GM12878 (cell line): ENCODE results near the gene LIPG. TPM values are rescaled to one million over a fixed set of nuclear protein-coding genes. Genes with fewer than 3 reads are reported as not detected.

Experiments used
- ATAC-seq: fragments of 200-7000 bp; cut with Tn5 transposase; 3 replicates; pipeline ENCODE4 v1.9.1; 2020; ENCODE audit warnings: mild to moderate bottlenecking, moderate library complexity
- BruUV-seq: library from RNA; stranded (reverse); fragments of 400-500 nt; replicated peaks from 2 replicates; lab custom pipeline; 2021; lab: Mats Ljungman, UMichigan
- CTCF ChIA-PET: fragments of 300-600 bp; sonication (Branson Sonifier 250); formaldehyde crosslinking; extraction: SDS; loops from one replicate; lab custom pipeline; 2021; ENCODE audit warnings: inconsistent platforms; lab: Yijun Ruan, JAX
- POLR2A ChIA-PET: fragments of 350-600 bp; formaldehyde crosslinking; extraction: SDS; loops from one replicate; lab custom pipeline; 2021; ENCODE audit warnings: inconsistent platforms; lab: Charles Lee
- RAD21 ChIA-PET: fragments of 300-600 bp; sonication (Branson Sonifier 250); formaldehyde crosslinking; loops from one replicate; lab custom pipeline; 2023; ENCODE audit warnings: antibody characterized with exemption; ENCODE audit not compliant: unreplicated experiment; lab: Charles Lee
- SMC1A ChIA-PET: fragments of 300-600 bp; sonication (Branson Sonifier 250); formaldehyde crosslinking; loops from one replicate; lab custom pipeline; 2023; ENCODE audit not compliant: unreplicated experiment, uncharacterized antibody; lab: Charles Lee
- DNase-seq: peaks from one replicate; pipeline ENCODE4 v3.0.0-alpha.2; 2011; ENCODE audit warnings: low read depth, low spot score
- FAIRE-seq: peaks from 3 replicates; lab custom pipeline; 2011; peaks lifted over from hg19 to GRCh38; lab: Jason Lieb, UNC
- H2AFZ ChIP-seq: 2 replicates; pipeline ENCODE4 v1.6.0; 2011; ENCODE audit warnings: low read depth, low read length, control low read depth; ENCODE audit not compliant: control insufficient read depth
- H3K27ac ChIP-seq: 2 replicates; pipeline ENCODE4 v1.5.1; 2011; ENCODE audit warnings: control low read depth; ENCODE audit not compliant: control insufficient read depth, insufficient read depth
- H3K27me3 ChIP-seq, 2 experiments: replicated peaks in 1 of 2; 2 replicates each; pipeline versions ENCODE4 v1.6.0 to v1.6.1; 2011; ENCODE audit warnings: low read length in 1 of 2; ENCODE audit not compliant: control insufficient read depth in 2 of 2, insufficient read depth in 2 of 2
- H3K36me3 ChIP-seq, 2 experiments: 2 replicates each; pipeline ENCODE4 v1.5.1; 2011; ENCODE audit warnings: low read length in 1 of 2; ENCODE audit not compliant: control insufficient read depth in 2 of 2, insufficient read depth in 2 of 2
- H3K4me1 ChIP-seq: 2 replicates; pipeline ENCODE4 v1.6.1; 2011; ENCODE audit warnings: mild to moderate bottlenecking, low read length, moderate library complexity, mixed read lengths; ENCODE audit not compliant: control insufficient read depth, insufficient read depth
- H3K4me2 ChIP-seq: 2 replicates; pipeline ENCODE4 v1.6.0; 2011; ENCODE audit warnings: control low read depth; ENCODE audit not compliant: control insufficient read depth, insufficient read depth
- H3K4me3 ChIP-seq: fragments of 200-600 bp; sonication (generic); 2 replicates; pipeline ENCODE4 v1.5.1; 2016
- H3K79me2 ChIP-seq: 2 replicates; pipeline ENCODE4 v1.6.0; 2011; ENCODE audit warnings: low read length; ENCODE audit not compliant: control insufficient read depth, insufficient read depth
- H3K9ac ChIP-seq: 2 replicates; pipeline ENCODE4 v1.8.0; 2011; ENCODE audit warnings: low read length, control low read depth, mixed read lengths; ENCODE audit not compliant: control insufficient read depth, insufficient read depth
- H3K9me3 ChIP-seq: replicated peaks from 3 replicates; pipeline ENCODE4 v1.5.1; 2011; ENCODE audit warnings: mild to moderate bottlenecking, low read length; ENCODE audit not compliant: control insufficient read depth, insufficient read depth
- H4K20me1 ChIP-seq: 2 replicates; pipeline ENCODE4 v1.6.0; 2011; ENCODE audit not compliant: control insufficient read depth, insufficient read depth
- BRCA1 ChIP-seq: IDR thresholded peaks from 2 replicates; pipeline ENCODE4 v1.6.1; 2011; ENCODE audit warnings: low read depth, low read length, improper control_type of control experiment
- ESRRA ChIP-seq: IDR thresholded peaks from 2 replicates; pipeline ENCODE4 v1.6.1; 2012; ENCODE audit warnings: mild to moderate bottlenecking, low read length, improper control_type of control experiment
- ETV6 ChIP-seq, 2 experiments: fragments of 450-650 bp in 1 of 2; IDR thresholded peaks in 1 of 2; conservative IDR thresholded peaks in 1 of 2; 2 replicates each; pipeline ENCODE4 v1.6.1; 2014; ENCODE audit warnings: antibody characterized with exemption in 1 of 2, borderline replicate concordance in 1 of 2, low read depth in 1 of 2, mild to moderate bottlenecking in 1 of 2, moderate library complexity in 1 of 2
- FOS ChIP-seq: IDR thresholded peaks from 3 replicates; pipeline ENCODE4 v1.6.1; 2011; ENCODE audit warnings: borderline replicate concordance; ENCODE audit not compliant: insufficient read length; ENCODE audit errors: extremely low read depth
- FOXM1 ChIP-seq: IDR thresholded peaks from 2 replicates; pipeline ENCODE4 v1.6.1; 2012; ENCODE audit warnings: low read depth, mild to moderate bottlenecking, inconsistent platforms, low read length, moderate library complexity
- IKZF2 ChIP-seq, 2 experiments: fragments of 450-650 bp; IDR thresholded peaks; 2 replicates each; pipeline ENCODE4 v1.6.1; 2017; ENCODE audit warnings: mild to moderate bottlenecking in 2 of 2, moderate library complexity in 2 of 2
- NBN ChIP-seq: fragments of 450-650 bp; IDR thresholded peaks from 2 replicates; pipeline ENCODE4 v1.6.1; 2016
- NFXL1 ChIP-seq: fragments of 450-650 bp; IDR thresholded peaks from 2 replicates; pipeline ENCODE4 v1.6.1; 2017; ENCODE audit warnings: antibody characterized with exemption, mild to moderate bottlenecking, borderline replicate concordance
- NRF1 ChIP-seq: conservative IDR thresholded peaks from 2 replicates; pipeline ENCODE4 v1.6.1; 2011; ENCODE audit warnings: mild to moderate bottlenecking, low read depth, low read length, improper control_type of control experiment
- TCF3 ChIP-seq: IDR thresholded peaks from 2 replicates; pipeline ENCODE4 v1.6.1; 2012; ENCODE audit warnings: low read depth, mild to moderate bottlenecking, low read length, borderline replicate concordance; ENCODE audit not compliant: insufficient read depth
- YY1 ChIP-seq: IDR thresholded peaks from 2 replicates; pipeline ENCODE4 v1.6.1; 2011; ENCODE audit warnings: low read depth, mild to moderate bottlenecking, low read length
- ZNF384 ChIP-seq: IDR thresholded peaks from 2 replicates; pipeline ENCODE4 v1.6.1; 2012; ENCODE audit warnings: low read depth, mild to moderate bottlenecking, low read length, improper control_type of control experiment, borderline replicate concordance
- WGBS: methylation state at CpG from one replicate; pipeline ENCODE4 v1.1.6; 2016; ENCODE audit warnings: low lambda C conversion rate; ENCODE audit not compliant: insufficient replicate concordance, insufficient coverage; ENCODE audit errors: missing lambda C conversion rate; 5-methylcytosine and 5-hydroxymethylcytosine counted together
- in situ Hi-C: fragments of 300-500 bp; cut with MboI; formaldehyde crosslinking; loops from 9 replicates; pipeline ENCODE4 v1.14.3; 2018; ENCODE audit warnings: mixed read lengths
- intact Hi-C: fragments of 100-400 bp; cut with micrococcal nuclease; formaldehyde crosslinking; loops from one replicate; pipeline ENCODE4 v1.14.2; 2022; ENCODE audit not compliant: unreplicated experiment
- polyA plus RNA-seq, 11 experiments: library from polyadenylated mRNA; depleted of rRNA in 4 of 11; unstranded in 6 of 11; stranded (reverse) in 5 of 11; fragments of >200 nt; fragmentation: Nextera tagmentation in 4 of 11; fragmentation: Illumina TruSeq in 1 of 11; extraction: Ambion mirVana in 4 of 11; extraction: Trizol in 1 of 11; gene quantifications; 1 replicate in 1 of 11; 2 replicates in 10 of 11; pipeline versions ENCODE4 v1.2.1 to v1.2.3, GENCODE V29; 2011 to 2016; ENCODE audit warnings: inconsistent platforms in 2 of 11, missing spikeins in 2 of 11, low read depth in 1 of 11
- total RNA-seq, 4 experiments: library from RNA; depleted of rRNA in 3 of 4; stranded (reverse); fragments of >200 nt in 3 of 4; fragmentation: Illumina TruSeq in 1 of 4; extraction: Trizol in 1 of 4; gene quantifications; 2 replicates each; pipeline versions ENCODE4 v1.2.1 to v1.2.3, GENCODE V29; 2013 to 2021
- TF ChIP-seq, protein P1 (sequence below): fragments of 450-650 bp; IDR thresholded peaks from 2 replicates; pipeline ENCODE4 v1.6.1; 2017; ENCODE audit warnings: mild to moderate bottlenecking, moderate library complexity
- TF ChIP-seq, protein P2 (sequence below): fragments of 450-650 bp; IDR thresholded peaks from 2 replicates; pipeline ENCODE4 v1.6.1; 2017; ENCODE audit warnings: borderline replicate concordance
- TF ChIP-seq, protein P3 (sequence below): fragments of 450-650 bp; formaldehyde crosslinking; IDR thresholded peaks from 2 replicates; pipeline ENCODE4 v1.5.0; 2022; ENCODE audit warnings: mild to moderate bottlenecking, missing genetic modification characterization

Gene LIPG
- total and polyA plus RNA-seq, 10 of the 15 experiments (the other 5 are each of a cell fraction or from before 2014, with no cell fraction given): 0.04 to 0.55 (median 0.18) TPM; not detected in 1

DNA sequence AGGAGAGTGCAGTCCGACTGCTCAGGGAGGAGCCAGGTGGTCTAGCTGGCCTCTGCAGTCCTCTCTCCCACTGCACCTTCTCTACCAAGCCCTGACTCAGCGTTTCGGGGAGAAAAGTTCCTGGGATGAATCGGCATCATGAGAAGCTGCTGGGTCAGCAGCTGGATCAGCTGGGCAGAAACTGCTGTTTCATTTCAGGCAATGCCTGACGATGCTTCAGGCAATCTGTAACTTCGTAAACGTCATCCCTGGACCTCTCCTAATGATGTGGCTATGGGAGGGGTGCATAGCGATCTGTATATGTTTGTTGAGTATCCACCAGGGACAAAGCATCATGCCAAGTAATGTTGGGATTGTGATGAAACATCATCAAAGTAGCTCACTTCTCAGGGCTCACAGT is 20.7 kb downstream of the LIPG start:
- ChIA-PET POLR2A (no interaction called here), RAD21 (no interaction called here), SMC1A (no interaction called here), CTCF (no interaction called here)
- Histone ChIP-seq H3K9ac (no peak overlapping the region), H3K4me3 (no peak overlapping the region), H4K20me1 (no peaks in the 10 kb centered on the region), H3K79me2 (no peaks in the 10 kb centered on the region), H3K27ac (no peak overlapping the region), H3K4me2 (no peak overlapping the region), H3K9me3 (no peaks in the 10 kb centered on the region), H3K36me3 (no peaks in the 10 kb centered on the region), H3K4me1 (no peaks in the 10 kb centered on the region), H3K27me3 (peaks cover 2 to 4% of the 10 kb centered on the region in 2 experiments; a peak in 3 of 4 replicates), H2AFZ (no peak overlapping the region)
- no peak for FAIRE-seq
- in situ Hi-C loops (no loop called here), intact Hi-C loops (no loop called here)
- WGBS: 49% methylated on average over 8 of the region's 8 CpGs
- no peak for ATAC-seq
- DNase-seq: no peak
- BruUV-seq: no TSS peak
- TF ChIP-seq YY1 (no peak), NBN (no peak), BRCA1 (no peak), NRF1 (no peak), FOXM1 (no peak), ESRRA (no peak), FOS (no peak), ZNF384 (no peak), IKZF2 (IDR thresholded peaks at IDR 0.05) (no peak), NFXL1 (no peak), ETV6 (conservative IDR thresholded peaks at IDR 0.05 in 1 of 2, IDR thresholded peaks at IDR 0.05 in 1 of 2; ENCODE audit: borderline replicate concordance in 1 of 2, low read depth in 1 of 2) (no peak), TCF3 (no peak)
- TF ChIP-seq, protein P1, sequence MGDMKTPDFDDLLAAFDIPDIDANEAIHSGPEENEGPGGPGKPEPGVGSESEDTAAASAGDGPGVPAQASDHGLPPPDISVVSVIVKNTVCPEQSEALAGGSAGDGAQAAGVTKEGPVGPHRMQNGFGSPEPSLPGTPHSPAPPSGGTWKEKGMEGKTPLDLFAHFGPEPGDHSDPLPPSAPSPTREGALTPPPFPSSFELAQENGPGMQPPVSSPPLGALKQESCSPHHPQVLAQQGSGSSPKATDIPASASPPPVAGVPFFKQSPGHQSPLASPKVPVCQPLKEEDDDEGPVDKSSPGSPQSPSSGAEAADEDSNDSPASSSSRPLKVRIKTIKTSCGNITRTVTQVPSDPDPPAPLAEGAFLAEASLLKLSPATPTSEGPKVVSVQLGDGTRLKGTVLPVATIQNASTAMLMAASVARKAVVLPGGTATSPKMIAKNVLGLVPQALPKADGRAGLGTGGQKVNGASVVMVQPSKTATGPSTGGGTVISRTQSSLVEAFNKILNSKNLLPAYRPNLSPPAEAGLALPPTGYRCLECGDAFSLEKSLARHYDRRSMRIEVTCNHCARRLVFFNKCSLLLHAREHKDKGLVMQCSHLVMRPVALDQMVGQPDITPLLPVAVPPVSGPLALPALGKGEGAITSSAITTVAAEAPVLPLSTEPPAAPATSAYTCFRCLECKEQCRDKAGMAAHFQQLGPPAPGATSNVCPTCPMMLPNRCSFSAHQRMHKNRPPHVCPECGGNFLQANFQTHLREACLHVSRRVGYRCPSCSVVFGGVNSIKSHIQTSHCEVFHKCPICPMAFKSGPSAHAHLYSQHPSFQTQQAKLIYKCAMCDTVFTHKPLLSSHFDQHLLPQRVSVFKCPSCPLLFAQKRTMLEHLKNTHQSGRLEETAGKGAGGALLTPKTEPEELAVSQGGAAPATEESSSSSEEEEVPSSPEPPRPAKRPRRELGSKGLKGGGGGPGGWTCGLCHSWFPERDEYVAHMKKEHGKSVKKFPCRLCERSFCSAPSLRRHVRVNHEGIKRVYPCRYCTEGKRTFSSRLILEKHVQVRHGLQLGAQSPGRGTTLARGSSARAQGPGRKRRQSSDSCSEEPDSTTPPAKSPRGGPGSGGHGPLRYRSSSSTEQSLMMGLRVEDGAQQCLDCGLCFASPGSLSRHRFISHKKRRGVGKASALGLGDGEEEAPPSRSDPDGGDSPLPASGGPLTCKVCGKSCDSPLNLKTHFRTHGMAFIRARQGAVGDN: no peak
- TF ChIP-seq, protein P2, sequence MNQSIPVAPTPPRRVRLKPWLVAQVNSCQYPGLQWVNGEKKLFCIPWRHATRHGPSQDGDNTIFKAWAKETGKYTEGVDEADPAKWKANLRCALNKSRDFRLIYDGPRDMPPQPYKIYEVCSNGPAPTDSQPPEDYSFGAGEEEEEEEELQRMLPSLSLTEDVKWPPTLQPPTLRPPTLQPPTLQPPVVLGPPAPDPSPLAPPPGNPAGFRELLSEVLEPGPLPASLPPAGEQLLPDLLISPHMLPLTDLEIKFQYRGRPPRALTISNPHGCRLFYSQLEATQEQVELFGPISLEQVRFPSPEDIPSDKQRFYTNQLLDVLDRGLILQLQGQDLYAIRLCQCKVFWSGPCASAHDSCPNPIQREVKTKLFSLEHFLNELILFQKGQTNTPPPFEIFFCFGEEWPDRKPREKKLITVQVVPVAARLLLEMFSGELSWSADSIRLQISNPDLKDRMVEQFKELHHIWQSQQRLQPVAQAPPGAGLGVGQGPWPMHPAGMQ: no peak
- TF ChIP-seq, protein P3, sequence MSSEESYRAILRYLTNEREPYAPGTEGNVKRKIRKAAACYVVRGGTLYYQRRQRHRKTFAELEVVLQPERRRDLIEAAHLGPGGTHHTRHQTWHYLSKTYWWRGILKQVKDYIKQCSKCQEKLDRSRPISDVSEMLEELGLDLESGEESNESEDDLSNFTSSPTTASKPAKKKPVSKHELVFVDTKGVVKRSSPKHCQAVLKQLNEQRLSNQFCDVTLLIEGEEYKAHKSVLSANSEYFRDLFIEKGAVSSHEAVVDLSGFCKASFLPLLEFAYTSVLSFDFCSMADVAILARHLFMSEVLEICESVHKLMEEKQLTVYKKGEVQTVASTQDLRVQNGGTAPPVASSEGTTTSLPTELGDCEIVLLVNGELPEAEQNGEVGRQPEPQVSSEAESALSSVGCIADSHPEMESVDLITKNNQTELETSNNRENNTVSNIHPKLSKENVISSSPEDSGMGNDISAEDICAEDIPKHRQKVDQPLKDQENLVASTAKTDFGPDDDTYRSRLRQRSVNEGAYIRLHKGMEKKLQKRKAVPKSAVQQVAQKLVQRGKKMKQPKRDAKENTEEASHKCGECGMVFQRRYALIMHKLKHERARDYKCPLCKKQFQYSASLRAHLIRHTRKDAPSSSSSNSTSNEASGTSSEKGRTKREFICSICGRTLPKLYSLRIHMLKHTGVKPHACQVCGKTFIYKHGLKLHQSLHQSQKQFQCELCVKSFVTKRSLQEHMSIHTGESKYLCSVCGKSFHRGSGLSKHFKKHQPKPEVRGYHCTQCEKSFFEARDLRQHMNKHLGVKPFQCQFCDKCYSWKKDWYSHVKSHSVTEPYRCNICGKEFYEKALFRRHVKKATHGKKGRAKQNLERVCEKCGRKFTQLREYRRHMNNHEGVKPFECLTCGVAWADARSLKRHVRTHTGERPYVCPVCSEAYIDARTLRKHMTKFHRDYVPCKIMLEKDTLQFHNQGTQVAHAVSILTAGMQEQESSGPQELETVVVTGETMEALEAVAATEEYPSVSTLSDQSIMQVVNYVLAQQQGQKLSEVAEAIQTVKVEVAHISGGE: no peak
